ENCODE data around the gene EFCAB7. TPM values are rescaled to one million over a fixed set of nuclear protein-coding genes. Genes with fewer than 3 reads are reported as not detected.

EFCAB7 gene
- total and polyA plus RNA-seq, 2 of the 4 experiments (the other 2 are of a cell fraction): 2.3 TPM

DNA sequence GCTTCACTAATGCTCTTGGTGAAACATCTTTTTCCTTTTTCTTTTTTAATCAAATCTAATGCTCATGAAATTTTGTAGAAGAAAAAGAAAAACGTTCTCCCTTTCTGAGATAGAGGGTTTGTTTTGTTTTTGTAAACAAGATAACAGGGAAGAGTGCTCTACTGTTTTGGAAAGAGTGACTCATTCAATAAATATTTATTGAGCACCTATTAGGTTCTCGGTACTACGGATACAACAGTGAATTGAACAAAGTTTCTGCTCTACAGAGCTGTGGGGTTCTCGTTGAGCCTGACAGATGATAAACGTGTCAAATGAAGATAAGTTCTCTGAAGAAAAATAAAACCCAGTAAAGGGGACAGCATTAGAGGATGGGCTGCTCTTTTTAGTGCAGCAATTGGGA is 76.9 kb downstream of the EFCAB7 start:
- no peak overlapping the region for H2AFZ ChIP-seq (replicated peaks; ENCODE audit: low read length, poor library complexity)
- H3K27ac ChIP-seq (ENCODE audit: insufficient read depth, low read length): no peak overlapping the region
- H3K4me2 ChIP-seq (ENCODE audit: low read depth, low read length): no peak overlapping the region
- dilution Hi-C loops (cut with HindIII; ENCODE audit: low sequenced_read_pairs, unreplicated experiment) (no loop called here), in situ Hi-C loops (cut with MboI; ENCODE audit: low sequenced_read_pairs) (no loop called here), intact Hi-C loops (cut with micrococcal nuclease) (no loop called here)
- no peak overlapping the region for H2BK15ac ChIP-seq (ENCODE audit: low read depth, low read length)
- no peak overlapping the region for H2AK9ac ChIP-seq (replicated peaks; ENCODE audit: low read depth, low read length, poor library complexity)
- H3K56ac ChIP-seq (ENCODE audit: extremely low read depth, insufficient read depth, low read length): no peak overlapping the region
- no peaks in the 10 kb centered on the region; the same call in 1 of the 2 replicates for H3K36me3 ChIP-seq (ENCODE audit: control insufficient read depth, insufficient read depth, low read length)
- H3K27me3 ChIP-seq (ENCODE audit: control insufficient read depth, insufficient read depth, low read length): no peaks in the 10 kb centered on the region
- no peak overlapping the region for H3K23ac ChIP-seq (ENCODE audit: low read depth, low read length)
- H4K8ac ChIP-seq (ENCODE audit: low read depth in 2 of 2, low read length in 2 of 2): no peak overlapping the region
- H4K20me1 ChIP-seq (ENCODE audit: insufficient read depth, low read length): peaks cover 14% of the 10 kb centered on the region; the same call in 1 of the 2 replicates
- ChIA-PET CTCF (interaction anchor here (0.6 kb wide), 1 partner anchor 87 kb away, joined by 4 read pairs; no protein-coding TSS in a partner anchor), POLR2A (ENCODE audit: unreplicated experiment) (no interaction called here)
- H3K9ac ChIP-seq (ENCODE audit: low read depth, low read length): no peak overlapping the region
- H4K91ac ChIP-seq (ENCODE audit: insufficient read depth, low read depth, low read length): no peak overlapping the region
- no peak overlapping the region for H2BK5ac ChIP-seq (ENCODE audit: low read depth, low read length, poor library complexity, severe bottlenecking)
- no peak overlapping the region for H2AK5ac ChIP-seq (ENCODE audit: low read depth, low read length)
- no peak overlapping the region for H4K5ac ChIP-seq (ENCODE audit: low read depth, low read length)
- no peak overlapping the region for H3K4ac ChIP-seq (ENCODE audit: low read depth, low read length)
- H2BK120ac ChIP-seq (ENCODE audit: low read depth, low read length): no peak overlapping the region
- H3K9me3 ChIP-seq (ENCODE audit: control insufficient read depth, insufficient read depth, low read length): no peaks in the 10 kb centered on the region
- DNase-seq (no peak), ATAC-seq (ENCODE audit: low read depth) (no peak)
- 0 out of 2 replicates have a peak, but pooled peaks cover 2% of the 10 kb centered on the region for H3K4me1 ChIP-seq (ENCODE audit: control insufficient read depth, insufficient read depth, low read length)
- no peak overlapping the region for H3K4me3 ChIP-seq (ENCODE audit: insufficient read depth, low read depth, low read length)
- H3K79me1 ChIP-seq (ENCODE audit: low read depth in 1 of 2, low read length in 2 of 2): peaks cover 32 to 39% of the 10 kb centered on the region in 2 experiments
- TF ChIP-seq SMC3 (IDR thresholded peaks at IDR 0.05; ENCODE audit: low read depth, low read length) (no peak), POLR2A (IDR thresholded peaks at IDR 0.05; ENCODE audit: low read depth, low read length) (no peak), FOS (IDR thresholded peaks at IDR 0.05; ENCODE audit: low read depth, low read length) (no peak), MAZ (IDR thresholded peaks at IDR 0.05; ENCODE audit: borderline replicate concordance, low read depth, low read length) (no peak)
- TF ChIP-seq, protein P1, sequence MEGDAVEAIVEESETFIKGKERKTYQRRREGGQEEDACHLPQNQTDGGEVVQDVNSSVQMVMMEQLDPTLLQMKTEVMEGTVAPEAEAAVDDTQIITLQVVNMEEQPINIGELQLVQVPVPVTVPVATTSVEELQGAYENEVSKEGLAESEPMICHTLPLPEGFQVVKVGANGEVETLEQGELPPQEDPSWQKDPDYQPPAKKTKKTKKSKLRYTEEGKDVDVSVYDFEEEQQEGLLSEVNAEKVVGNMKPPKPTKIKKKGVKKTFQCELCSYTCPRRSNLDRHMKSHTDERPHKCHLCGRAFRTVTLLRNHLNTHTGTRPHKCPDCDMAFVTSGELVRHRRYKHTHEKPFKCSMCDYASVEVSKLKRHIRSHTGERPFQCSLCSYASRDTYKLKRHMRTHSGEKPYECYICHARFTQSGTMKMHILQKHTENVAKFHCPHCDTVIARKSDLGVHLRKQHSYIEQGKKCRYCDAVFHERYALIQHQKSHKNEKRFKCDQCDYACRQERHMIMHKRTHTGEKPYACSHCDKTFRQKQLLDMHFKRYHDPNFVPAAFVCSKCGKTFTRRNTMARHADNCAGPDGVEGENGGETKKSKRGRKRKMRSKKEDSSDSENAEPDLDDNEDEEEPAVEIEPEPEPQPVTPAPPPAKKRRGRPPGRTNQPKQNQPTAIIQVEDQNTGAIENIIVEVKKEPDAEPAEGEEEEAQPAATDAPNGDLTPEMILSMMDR (conservative IDR thresholded peaks at IDR 0.05; ENCODE audit: low read depth, low read length): no peak
- H3K14ac ChIP-seq (replicated peaks; ENCODE audit: low read depth, low read length): no peak overlapping the region
- H3K18ac ChIP-seq (ENCODE audit: low read depth, low read length): no peak overlapping the region
- H3K9me1 ChIP-seq (ENCODE audit: insufficient read depth, low read length): peaks cover 3% of the 10 kb centered on the region; the same call in 1 of the 2 replicates
- H2BK20ac ChIP-seq (ENCODE audit: low read depth, low read length): no peak overlapping the region
- 20% methylated on average over 1 of the region's 5 CpGs; no CpG with 5 or more reads in 1 of the 2 experiments for WGBS, 2 experiments (ENCODE audit: extremely low coverage in 2 of 2, insufficient read length in 1 of 2)
- no TSS peak for BruUV-seq (replicated peaks)

Measured in IMR-90 (cell line).